GM12864 (cell line): ENCODE data around the gene SPTBN2.
A peak's percentile ranks its signal among the peaks of the same experiment; 100 is the strongest.

Source experiments
- DNase-seq: peaks from one replicate; pipeline ENCODE4 v3.0.0-alpha.2; 2011; ENCODE audit warnings: low read depth
- H3K4me3 ChIP-seq: 2 replicates; pipeline ENCODE4 v1.5.1; 2011; ENCODE audit warnings: mild to moderate bottlenecking, low read depth, low read length, control low read depth
- CTCF ChIP-seq: IDR thresholded peaks from 2 replicates; pipeline ENCODE4 v1.5.1; 2011; ENCODE audit warnings: low read depth, mild to moderate bottlenecking, moderate library complexity, low read length, control low read depth, inconsistent platforms; ENCODE audit errors: missing control alignments

The SPTBN2 gene

GRCh38 chr11:66638177-66639065 lies 90.6 kb downstream of the SPTBN2 start, which contains the start of gene RBM4:
RBM4 (plus strand) TSS chr11:66638703; CDS start chr11:66639712, 1,009 bp downstream.
- peak; percentile 100 for DNase-seq
- peak within 1 kb of the TSS; percentile 68 for H3K4me3 ChIP-seq
- TF ChIP-seq CTCF, result peak; percentile 18

GRCh38 chr11:66637557-66638176 lies 91.3 kb downstream of the SPTBN2 start:
- DNase-seq, result no peak

GRCh38 chr11:66636411-66636810 lies 92.6 kb downstream of the SPTBN2 start:
- TF ChIP-seq CTCF, result no peak
- no peak for DNase-seq
- H3K4me3 ChIP-seq, result no peak overlapping the region

More at GRCh38 chr11:66637557-66638176, 91.3 kb downstream of the SPTBN2 start:
- no peak for TF ChIP-seq CTCF
- peak overlapping the region; percentile 45 for H3K4me3 ChIP-seq
